HepG2 (cell line): ENCODE results near the gene NEU1. TPM values are rescaled to one million over a fixed set of nuclear protein-coding genes. Genes with fewer than 3 reads are reported as not detected.

Source experiments
- polyA plus RNA-seq, 8 experiments: library from polyadenylated mRNA; depleted of rRNA in 3 of 8; stranded (reverse) in 7 of 8; unstranded in 1 of 8; fragments of >200 nt; fragmentation: Illumina TruSeq in 4 of 8; extraction: Trizol in 4 of 8; gene quantifications; 2 replicates each; pipeline versions ENCODE4 v1.2.1 to v1.2.3, GENCODE V29; 2011 to 2016; ENCODE audit warnings: low read depth in 4 of 8, missing spikeins in 1 of 8, mixed read lengths in 1 of 8; ENCODE audit not compliant: insufficient read depth in 1 of 8
- small RNA-seq, 3 experiments: library from RNA; depleted of rRNA; stranded (forward); fragments of <200 nt; gene quantifications; one replicate each; pipeline ENCODE3, GENCODE V24; 2012; ENCODE audit warnings: low read depth in 2 of 3, low replicate concordance in 1 of 3; ENCODE audit not compliant: insufficient read length in 3 of 3, insufficient read depth in 2 of 3
- total RNA-seq, 5 experiments: library from RNA; depleted of rRNA; stranded (reverse); fragments of >200 nt; fragmentation: Illumina TruSeq; extraction: Trizol; gene quantifications; 2 replicates each; pipeline ENCODE4 v1.2.3, GENCODE V29; 2016; ENCODE audit warnings: low read depth in 1 of 5

NEU1 gene
- total and polyA plus RNA-seq, 2 of the 13 experiments (the other 11 are each of a cell fraction or from before 2014, with no cell fraction given) = 215 to 297 TPM

Small RNA genes lying within 50 kb of the gene (small RNA-seq; reads per million reads assigned to genes)
- gene SNORD48 (93.8 to 3,236 (median 122) reads per million in 3 experiments), gene SNORD52 (0 reads per million in 3 experiments)

Other genes with a start within 250 kb of the NEU1 start
Only the 30 nearest of the 36 such genes appear.
- 22.8 and 25.3 TPM in 2 replicates for gene GPANK1, start 197.8 kb downstream of the NEU1 start, total RNA-seq (2016; rRNA removed; fragmentation: Illumina TruSeq; extraction: Trizol)
- gene GPANK1, start 197.8 kb downstream of the NEU1 start, polyA plus RNA-seq (2011; rRNA removed) = 14.8 and 15.4 TPM in 2 replicates
- gene CSNK2B, start 196.7 kb downstream of the NEU1 start, total RNA-seq (2016; rRNA removed; fragmentation: Illumina TruSeq; extraction: Trizol) = 296 and 316 TPM in 2 replicates
- 111 and 116 TPM in 2 replicates for gene CSNK2B, start 196.7 kb downstream of the NEU1 start, polyA plus RNA-seq (2011; rRNA removed)
- 0.73 and 7.8 TPM in 2 replicates for gene LY6G5B, start 192.8 kb downstream of the NEU1 start, total RNA-seq (2016; rRNA removed; fragmentation: Illumina TruSeq; extraction: Trizol)
- gene LY6G5B, start 192.8 kb downstream of the NEU1 start, polyA plus RNA-seq (2011; rRNA removed) = 14.7 and 15.7 TPM in 2 replicates
- 0.33 TPM in 1 of 2 replicates, not detected in the other for gene LY6G5C, start 181.8 kb downstream of the NEU1 start, total RNA-seq (2016; rRNA removed; fragmentation: Illumina TruSeq; extraction: Trizol)
- 0.50 and 0.55 TPM in 2 replicates for gene LY6G5C, start 181.8 kb downstream of the NEU1 start, polyA plus RNA-seq (2011; rRNA removed)
- 16.2 and 43.5 TPM in 2 replicates for gene ABHD16A, start 159.5 kb downstream of the NEU1 start, total RNA-seq (2016; rRNA removed; fragmentation: Illumina TruSeq; extraction: Trizol)
- 45.4 and 49.0 TPM in 2 replicates for gene ABHD16A, start 159.5 kb downstream of the NEU1 start, polyA plus RNA-seq (2011; rRNA removed)
- not detected in 2 replicates for gene LY6G6F, start 156.0 kb downstream of the NEU1 start, total RNA-seq (2016; rRNA removed; fragmentation: Illumina TruSeq; extraction: Trizol)
- gene LY6G6F, start 156.0 kb downstream of the NEU1 start, polyA plus RNA-seq (2011; rRNA removed) = not detected in 2 replicates
- not detected in 2 replicates for gene LY6G6D, start 147.5 kb downstream of the NEU1 start, total RNA-seq (2016; rRNA removed; fragmentation: Illumina TruSeq; extraction: Trizol)
- gene LY6G6D, start 147.5 kb downstream of the NEU1 start, polyA plus RNA-seq (2011; rRNA removed) = not detected in 2 replicates
- gene LY6G6C, start 141.1 kb downstream of the NEU1 start, total RNA-seq (2016; rRNA removed; fragmentation: Illumina TruSeq; extraction: Trizol) = not detected in 2 replicates
- 0.15 and 0.21 TPM in 2 replicates for gene LY6G6C, start 141.1 kb downstream of the NEU1 start, polyA plus RNA-seq (2011; rRNA removed)
- not detected in 2 replicates for gene MPIG6B, start 139.4 kb downstream of the NEU1 start, total RNA-seq (2016; rRNA removed; fragmentation: Illumina TruSeq; extraction: Trizol)
- not detected in 2 replicates for gene MPIG6B, start 139.4 kb downstream of the NEU1 start, polyA plus RNA-seq (2011; rRNA removed)
- 14.4 and 16.4 TPM in 2 replicates for gene DDAH2, start 133.5 kb downstream of the NEU1 start, total RNA-seq (2016; rRNA removed; fragmentation: Illumina TruSeq; extraction: Trizol)
- gene DDAH2, start 133.5 kb downstream of the NEU1 start, polyA plus RNA-seq (2011; rRNA removed) = 21.1 and 21.9 TPM in 2 replicates
- gene CLIC1, start 126.3 kb downstream of the NEU1 start, total RNA-seq (2016; rRNA removed; fragmentation: Illumina TruSeq; extraction: Trizol) = 445 and 602 TPM in 2 replicates
- gene CLIC1, start 126.3 kb downstream of the NEU1 start, polyA plus RNA-seq (2011; rRNA removed) = 891 and 997 TPM in 2 replicates
- 2.5 and 10.2 TPM in 2 replicates for gene MSH5, start 122.8 kb downstream of the NEU1 start, total RNA-seq (2016; rRNA removed; fragmentation: Illumina TruSeq; extraction: Trizol)
- gene MSH5, start 122.8 kb downstream of the NEU1 start, polyA plus RNA-seq (2011; rRNA removed) = 28.3 and 38.7 TPM in 2 replicates
- 0.56 and 2.5 TPM in 2 replicates for gene SAPCD1, start 100.2 kb downstream of the NEU1 start, total RNA-seq (2016; rRNA removed; fragmentation: Illumina TruSeq; extraction: Trizol)
- 3.9 and 5.3 TPM in 2 replicates for gene SAPCD1, start 100.2 kb downstream of the NEU1 start, polyA plus RNA-seq (2011; rRNA removed)
- 0.79 and 0.86 TPM in 2 replicates for gene VWA7, start 85.5 kb downstream of the NEU1 start, total RNA-seq (2016; rRNA removed; fragmentation: Illumina TruSeq; extraction: Trizol)
- gene VWA7, start 85.5 kb downstream of the NEU1 start, polyA plus RNA-seq (2011; rRNA removed) = 3.3 and 4.4 TPM in 2 replicates
- 56.1 and 59.2 TPM in 2 replicates for gene VARS1, start 67.1 kb downstream of the NEU1 start, total RNA-seq (2016; rRNA removed; fragmentation: Illumina TruSeq; extraction: Trizol)
- gene VARS1, start 67.1 kb downstream of the NEU1 start, polyA plus RNA-seq (2011; rRNA removed) = 14.7 and 19.9 TPM in 2 replicates
- 90.5 and 93.7 TPM in 2 replicates for gene LSM2, start 55.9 kb downstream of the NEU1 start, total RNA-seq (2016; rRNA removed; fragmentation: Illumina TruSeq; extraction: Trizol)
- gene LSM2, start 55.9 kb downstream of the NEU1 start, polyA plus RNA-seq (2011; rRNA removed) = 64.7 and 69.4 TPM in 2 replicates
- 0.55 and 0.94 TPM in 2 replicates for gene HSPA1L, start 47.5 kb downstream of the NEU1 start, total RNA-seq (2016; rRNA removed; fragmentation: Illumina TruSeq; extraction: Trizol)
- gene HSPA1L, start 47.5 kb downstream of the NEU1 start, polyA plus RNA-seq (2011; rRNA removed) = 0.78 and 1.0 TPM in 2 replicates
- 83.5 and 85.0 TPM in 2 replicates for gene HSPA1A, start 47.3 kb downstream of the NEU1 start, total RNA-seq (2016; rRNA removed; fragmentation: Illumina TruSeq; extraction: Trizol)
- gene HSPA1A, start 47.3 kb downstream of the NEU1 start, polyA plus RNA-seq (2011; rRNA removed) = 44.5 and 80.9 TPM in 2 replicates
- gene HSPA1B, start 35.1 kb downstream of the NEU1 start, total RNA-seq (2016; rRNA removed; fragmentation: Illumina TruSeq; extraction: Trizol) = 186 and 189 TPM in 2 replicates
- gene HSPA1B, start 35.1 kb downstream of the NEU1 start, polyA plus RNA-seq (2011; rRNA removed) = 26.0 and 57.2 TPM in 2 replicates
- gene SLC44A4, start 16.2 kb upstream of the NEU1 start, total RNA-seq (2016; rRNA removed; fragmentation: Illumina TruSeq; extraction: Trizol) = 5.6 and 5.9 TPM in 2 replicates
- 3.5 and 3.6 TPM in 2 replicates for gene SLC44A4, start 16.2 kb upstream of the NEU1 start, polyA plus RNA-seq (2011; rRNA removed)
- 43.5 and 69.2 TPM in 2 replicates for gene EHMT2, start 34.9 kb upstream of the NEU1 start, total RNA-seq (2016; rRNA removed; fragmentation: Illumina TruSeq; extraction: Trizol)
- 51.2 and 55.2 TPM in 2 replicates for gene EHMT2, start 34.9 kb upstream of the NEU1 start, polyA plus RNA-seq (2011; rRNA removed)
- gene ZBTB12, start 39.3 kb upstream of the NEU1 start, total RNA-seq (2016; rRNA removed; fragmentation: Illumina TruSeq; extraction: Trizol) = 6.0 and 6.8 TPM in 2 replicates
- 4.8 and 7.3 TPM in 2 replicates for gene ZBTB12, start 39.3 kb upstream of the NEU1 start, polyA plus RNA-seq (2011; rRNA removed)
- 70.9 and 165 TPM in 2 replicates for gene C2, start 64.9 kb upstream of the NEU1 start, total RNA-seq (2016; rRNA removed; fragmentation: Illumina TruSeq; extraction: Trizol)
- gene C2, start 64.9 kb upstream of the NEU1 start, polyA plus RNA-seq (2011; rRNA removed) = 307 and 450 TPM in 2 replicates
- 71.1 and 171 TPM in 2 replicates for gene CFB, start 83.3 kb upstream of the NEU1 start, total RNA-seq (2016; rRNA removed; fragmentation: Illumina TruSeq; extraction: Trizol)
- gene CFB, start 83.3 kb upstream of the NEU1 start, polyA plus RNA-seq (2011; rRNA removed) = 513 and 772 TPM in 2 replicates
- gene NELFE, start 96.2 kb upstream of the NEU1 start, total RNA-seq (2016; rRNA removed; fragmentation: Illumina TruSeq; extraction: Trizol) = 69.8 and 80.4 TPM in 2 replicates
- 51.3 and 57.3 TPM in 2 replicates for gene NELFE, start 96.2 kb upstream of the NEU1 start, polyA plus RNA-seq (2011; rRNA removed)
- 59.7 and 67.1 TPM in 2 replicates for gene SKIC2, start 96.4 kb upstream of the NEU1 start, total RNA-seq (2016; rRNA removed; fragmentation: Illumina TruSeq; extraction: Trizol)
- gene SKIC2, start 96.4 kb upstream of the NEU1 start, polyA plus RNA-seq (2011; rRNA removed) = 68.4 and 76.1 TPM in 2 replicates
- 10.8 and 18.6 TPM in 2 replicates for gene DXO, start 109.3 kb upstream of the NEU1 start, total RNA-seq (2016; rRNA removed; fragmentation: Illumina TruSeq; extraction: Trizol)
- 26.2 and 28.9 TPM in 2 replicates for gene DXO, start 109.3 kb upstream of the NEU1 start, polyA plus RNA-seq (2011; rRNA removed)
- gene C4A, start 119.2 kb upstream of the NEU1 start, total RNA-seq (2016; rRNA removed; fragmentation: Illumina TruSeq; extraction: Trizol) = 73.0 and 165 TPM in 2 replicates
- 478 and 755 TPM in 2 replicates for gene C4A, start 119.2 kb upstream of the NEU1 start, polyA plus RNA-seq (2011; rRNA removed)
- 67.2 and 167 TPM in 2 replicates for gene C4B, start 152.0 kb upstream of the NEU1 start, total RNA-seq (2016; rRNA removed; fragmentation: Illumina TruSeq; extraction: Trizol)
- 538 and 944 TPM in 2 replicates for gene C4B, start 152.0 kb upstream of the NEU1 start, polyA plus RNA-seq (2011; rRNA removed)
- gene CYP21A2, start 175.6 kb upstream of the NEU1 start, total RNA-seq (2016; rRNA removed; fragmentation: Illumina TruSeq; extraction: Trizol) = 0.29 and 1.5 TPM in 2 replicates
- 6.3 and 8.6 TPM in 2 replicates for gene CYP21A2, start 175.6 kb upstream of the NEU1 start, polyA plus RNA-seq (2011; rRNA removed)